ENCODE results near the gene DDX20. TPM values are rescaled to one million over a fixed set of nuclear protein-coding genes. Genes with fewer than 3 reads are reported as not detected.
A peak's percentile ranks its signal among the peaks of the same experiment; 100 is the strongest.
"Not testable (repeated sequence)": the region's sequence is repeated elsewhere in the genome, so short reads cannot be mapped to it uniquely, and the experiment has no call there.

Gene DDX20
- total RNA-seq, 1 experiment from 2014 or later = 15.9 TPM

DNA sequence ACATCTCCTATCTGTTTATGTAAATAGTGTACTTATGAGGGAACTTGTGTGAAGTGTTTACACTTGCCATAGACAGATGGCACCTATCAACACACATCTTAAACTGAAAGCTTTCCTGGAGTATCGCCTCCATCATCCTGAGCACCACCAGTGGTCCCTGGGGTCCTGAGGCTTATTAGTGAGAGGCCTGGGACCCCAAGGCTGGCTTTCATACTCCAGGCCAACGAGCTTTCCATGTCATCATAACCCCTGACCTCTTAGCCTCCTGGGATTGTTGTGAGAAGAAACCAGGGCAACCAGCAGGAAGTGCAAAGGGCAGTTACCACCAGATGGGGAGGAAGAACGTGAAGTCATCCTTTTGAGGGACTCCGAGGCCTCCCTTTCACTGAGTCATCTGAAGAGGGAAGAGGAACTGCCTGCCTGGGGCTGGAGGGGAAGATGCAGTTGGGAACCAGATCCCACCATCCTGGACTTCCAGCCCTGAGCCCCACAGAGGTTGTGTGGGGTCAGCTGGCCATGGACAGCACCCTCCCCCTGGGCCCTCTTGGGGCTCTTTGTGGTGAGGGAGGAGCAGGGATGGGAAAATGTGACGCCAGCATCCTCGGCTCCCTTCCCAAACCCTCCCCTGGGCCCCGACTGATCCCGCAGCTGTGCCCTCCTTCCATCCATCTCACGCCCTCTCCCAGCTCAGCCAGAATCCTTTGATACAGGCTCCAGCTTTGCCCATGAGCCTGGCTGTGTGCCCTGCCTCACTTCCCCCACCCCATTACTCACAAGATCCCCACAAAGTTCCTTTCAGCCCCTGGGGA, 22.3 kb upstream of the DDX20 start:
- DNase-seq (ENCODE audit: extremely low read depth, low read depth) = no peak

GRCh38 chr1:111733992-111734341, 21.7 kb upstream of the DDX20 start:
- DNase-seq (ENCODE audit: extremely low read depth, low read depth) = no peak

GRCh38 chr1:111734426-111734825, 21.3 kb upstream of the DDX20 start:
- no peak for DNase-seq (ENCODE audit: extremely low read depth, low read depth)

DNA sequence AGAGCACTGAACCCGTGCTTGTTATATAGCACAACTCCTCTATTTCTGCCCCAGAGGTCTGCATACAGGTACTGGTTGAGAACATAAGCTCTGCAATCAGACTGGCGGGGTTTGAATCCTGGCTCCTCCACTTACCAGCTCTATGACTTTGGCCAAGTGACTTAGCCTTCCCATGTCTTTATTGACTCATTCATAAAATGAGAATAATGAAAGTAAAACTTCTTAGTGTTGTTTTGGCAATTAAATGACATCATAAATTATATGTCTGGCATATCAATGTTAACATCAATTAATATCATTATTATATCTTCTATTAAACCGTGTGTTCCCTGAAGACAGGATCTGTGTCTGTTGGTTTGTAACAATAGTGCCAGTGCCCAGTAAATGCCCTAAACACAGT, 20.8 kb upstream of the DDX20 start:
- DNase-seq (ENCODE audit: extremely low read depth, low read depth) = no peak

DNA sequence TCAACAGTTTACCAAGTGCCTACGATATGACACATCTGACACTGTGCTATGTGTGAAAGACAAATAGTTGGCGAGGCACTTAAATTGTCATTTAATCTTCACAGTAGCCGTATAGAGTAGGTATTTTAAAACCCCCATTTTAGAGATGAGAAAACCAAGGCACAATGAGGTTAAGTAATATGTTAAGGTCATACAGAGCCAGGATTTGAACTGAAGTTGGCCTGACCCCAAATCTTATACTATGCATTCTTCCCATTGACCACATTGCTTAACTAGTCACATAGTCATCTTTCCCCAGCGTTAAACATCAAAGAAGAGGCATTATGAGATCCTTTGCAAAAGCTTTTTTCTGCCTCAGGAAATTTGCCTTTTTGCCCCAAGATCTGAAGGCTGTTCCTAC, 20.4 kb upstream of the DDX20 start:
- DNase-seq (ENCODE audit: extremely low read depth, low read depth) = no peak

- no peak for DNase-seq (ENCODE audit: extremely low read depth, low read depth)
These were observed 19.7 kb upstream of the DDX20 start for GRCh38 chr1:111735858-111736544.

DNA sequence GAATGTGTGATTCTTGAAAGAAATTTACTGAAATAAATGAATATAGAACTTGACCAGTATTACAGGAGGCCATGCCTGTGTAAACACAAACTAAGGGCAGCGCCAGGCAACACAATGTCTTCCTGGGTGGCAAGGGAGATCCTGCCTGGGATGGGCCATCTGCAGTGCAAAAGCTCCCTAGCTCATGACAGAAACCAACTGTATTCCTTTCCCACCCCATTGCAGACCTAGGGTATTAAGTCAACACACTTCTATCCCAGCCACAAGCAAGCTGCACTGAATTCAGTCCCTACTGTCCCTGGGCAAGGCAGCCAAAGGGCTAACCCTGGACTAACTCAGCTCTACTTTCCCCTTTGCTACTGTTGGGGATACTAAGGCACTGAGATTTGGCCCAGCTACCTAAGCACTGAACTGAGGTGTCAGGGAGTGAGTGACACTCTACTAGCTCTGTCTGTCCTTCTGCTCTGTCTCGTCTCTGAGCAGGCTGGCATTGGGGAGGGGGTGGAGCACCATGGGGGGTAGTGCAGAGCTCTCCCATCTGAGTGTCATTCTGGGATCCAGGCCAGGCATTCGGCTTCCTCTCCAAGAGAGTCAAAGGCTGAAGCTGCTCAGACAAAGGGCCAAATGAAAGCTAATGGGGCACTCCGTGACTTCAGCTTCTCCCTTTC, 19.0 kb upstream of the DDX20 start:
- DNase-seq (ENCODE audit: extremely low read depth, low read depth) = no peak

- no peak for DNase-seq (ENCODE audit: extremely low read depth, low read depth)
These were observed 18.2 kb upstream of the DDX20 start for GRCh38 chr1:111737216-111738132.

- no peak for DNase-seq (ENCODE audit: extremely low read depth, low read depth)
These were observed 17.6 kb upstream of the DDX20 start for GRCh38 chr1:111738133-111738435.

DNA sequence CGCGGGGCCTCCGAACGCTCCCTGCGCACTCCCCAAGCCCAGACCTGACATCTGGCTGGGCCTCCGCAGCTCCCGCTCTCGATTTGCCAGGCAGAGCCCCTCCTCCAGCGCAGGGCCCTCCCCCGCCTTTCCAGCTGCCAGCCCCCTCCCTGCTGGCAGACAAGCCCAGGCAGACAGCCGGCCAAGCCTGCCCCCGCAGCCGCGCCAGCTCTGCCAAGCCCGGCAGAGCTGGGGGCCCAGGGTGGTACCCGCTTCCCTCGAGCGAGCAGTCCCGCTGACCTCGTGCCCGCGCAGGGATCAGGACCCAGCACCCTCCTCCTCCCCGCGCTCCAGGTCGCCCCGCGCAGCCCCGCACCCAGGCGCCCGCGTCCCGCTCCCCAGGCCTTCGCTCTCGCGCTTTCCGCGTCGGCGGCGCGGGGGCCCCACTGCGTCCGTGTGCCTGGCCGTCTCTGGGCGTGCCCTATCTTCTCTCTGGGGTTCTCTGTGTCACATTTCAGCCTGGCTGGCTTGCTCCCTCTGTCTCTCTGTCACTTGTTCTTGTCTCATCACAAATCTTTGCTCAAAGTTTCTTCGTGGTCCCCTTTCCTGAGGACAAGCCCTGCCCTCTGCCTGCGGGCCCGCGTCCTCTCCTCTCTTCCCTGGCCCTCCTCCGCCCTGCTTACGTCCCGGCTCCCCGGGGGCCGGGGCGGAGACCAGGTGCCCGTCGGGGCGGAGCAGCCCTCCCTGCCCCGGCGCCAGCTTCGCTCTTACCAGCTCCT, 17.1 kb upstream of the DDX20 start:
- DNase-seq (ENCODE audit: extremely low read depth, low read depth) = peak; percentile 44

GRCh38 chr1:111739194-111739924, 16.3 kb upstream of the DDX20 start, which contains the start of gene INKA2:
Gene INKA2 (minus strand): TSS chr1:111739395. CDS start chr1:111739242, 153 bp downstream.
- peak; percentile 76 for DNase-seq (ENCODE audit: extremely low read depth, low read depth)

DNA sequence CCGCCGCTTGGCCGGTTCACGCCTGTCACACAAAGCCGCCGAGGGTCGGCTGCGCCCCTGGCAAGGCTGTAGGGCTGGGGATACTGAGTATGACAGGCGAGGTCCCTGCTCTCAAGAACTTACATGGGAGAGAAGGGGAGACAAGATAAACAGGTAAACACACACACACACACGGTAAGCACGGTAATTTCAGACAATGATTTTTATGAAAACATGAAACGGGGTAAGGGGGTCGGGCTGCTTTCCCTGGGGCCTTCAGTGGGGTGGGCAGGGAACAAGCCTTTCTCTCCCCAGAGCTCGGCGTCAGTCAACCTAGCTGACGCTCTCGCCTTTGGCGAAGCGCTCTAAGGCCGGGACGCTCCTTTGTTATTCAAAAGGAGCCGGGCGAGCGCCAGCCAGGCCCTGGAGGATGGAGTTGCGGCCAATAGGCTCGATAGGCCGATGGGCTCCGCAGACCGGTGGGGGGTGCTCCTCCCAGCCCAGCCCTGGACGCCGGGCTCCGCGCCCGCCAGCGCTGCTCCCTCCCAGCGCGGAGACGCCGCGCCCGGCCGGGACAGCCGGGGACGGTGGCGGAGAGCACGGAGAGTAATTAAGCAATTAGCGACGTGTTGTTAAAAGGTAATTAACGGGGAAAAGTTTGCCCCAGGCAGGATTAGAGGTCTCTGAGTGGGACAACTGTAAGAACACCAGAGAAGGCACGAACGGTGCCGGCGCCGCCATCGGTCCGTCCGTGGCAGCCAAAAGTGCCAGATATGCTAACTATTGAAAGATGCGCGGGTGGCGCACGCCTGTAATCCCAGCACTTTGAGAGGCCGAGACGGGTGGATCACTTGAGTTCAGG, 15.6 kb upstream of the DDX20 start:
- DNase-seq (ENCODE audit: extremely low read depth, low read depth) = no peak

GRCh38 chr1:111742292-111742691, 13.4 kb upstream of the DDX20 start:
- DNase-seq (ENCODE audit: extremely low read depth, low read depth) = not testable (repeated sequence)

- no peak for DNase-seq (ENCODE audit: extremely low read depth, low read depth)
These were observed 12.7 kb upstream of the DDX20 start for GRCh38 chr1:111742938-111743549.

GRCh38 chr1:111743679-111744101, 12.0 kb upstream of the DDX20 start:
- DNase-seq (ENCODE audit: extremely low read depth, low read depth) = no peak

DNA sequence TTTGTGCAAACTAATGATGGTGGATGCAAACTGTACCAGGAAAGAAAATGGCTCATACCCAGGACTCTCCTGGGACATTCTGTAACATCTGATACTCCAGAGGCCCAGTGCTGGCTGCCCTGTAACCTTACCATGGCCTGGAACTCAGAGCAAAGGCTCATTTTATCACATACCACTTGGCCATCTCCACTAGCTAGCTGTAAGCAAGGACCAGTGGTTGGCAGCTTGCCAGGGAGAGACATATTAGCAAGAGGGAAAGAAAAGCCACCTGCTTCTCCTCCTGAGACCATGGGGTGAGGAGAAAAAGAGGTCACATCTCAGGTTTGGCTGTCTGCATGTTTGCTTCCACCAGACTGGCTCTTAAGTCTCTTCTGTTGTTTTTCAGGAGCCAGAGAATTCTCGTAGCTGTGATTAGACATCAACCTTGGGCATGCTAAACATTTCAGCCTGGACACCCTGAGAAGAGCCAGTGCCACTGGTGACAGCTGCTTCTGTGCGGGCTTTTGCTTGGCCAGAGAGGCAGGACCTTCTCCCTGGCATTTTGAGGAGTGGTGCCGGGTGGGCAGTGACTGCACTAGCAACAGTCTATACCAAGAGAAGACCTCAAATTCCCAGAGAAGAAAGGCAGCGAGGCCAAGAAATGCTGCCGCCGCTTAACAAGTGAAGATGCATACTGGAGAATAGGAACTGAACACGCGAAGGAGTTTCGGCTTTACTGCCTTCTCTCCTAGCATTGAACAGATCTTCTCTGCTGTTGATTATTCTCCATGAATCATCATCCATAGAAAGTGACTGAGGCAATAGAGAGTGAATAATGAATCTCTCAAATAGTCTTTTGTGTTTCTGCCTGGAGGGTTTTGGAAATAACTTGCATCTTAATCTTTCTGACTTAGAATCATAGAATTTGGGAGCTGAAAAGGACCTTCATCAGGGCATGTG, 9.8 kb upstream of the DDX20 start:
- DNase-seq (ENCODE audit: extremely low read depth, low read depth) = no peak

GRCh38 chr1:111746614-111746999, 9.1 kb upstream of the DDX20 start:
- no peak for DNase-seq (ENCODE audit: extremely low read depth, low read depth)
